Trophoblast cell (in vitro differentiated cells and primary cell): ENCODE results near the gene SCGB3A2.

ENCODE experiments used
- DNase-seq, 2 donors: peaks; one replicate each; pipeline ENCODE4 v3.0.0-alpha.2; 2016
- H2AFZ ChIP-seq: 2 replicates; pipeline ENCODE4 v1.6.1; 2013; ENCODE audit warnings: low read length, moderate library complexity, mild to moderate bottlenecking; ENCODE audit not compliant: insufficient read depth, poor library complexity
- H2AK5ac ChIP-seq: 2 replicates; pipeline ENCODE4 v1.6.1; 2013; ENCODE audit warnings: mild to moderate bottlenecking, low read length
- H2BK120ac ChIP-seq: 2 replicates; pipeline ENCODE4 v1.6.1; 2013; ENCODE audit warnings: low read length, mild to moderate bottlenecking, moderate library complexity; ENCODE audit not compliant: insufficient read depth, poor library complexity
- H2BK12ac ChIP-seq: 2 replicates; pipeline ENCODE4 v1.6.1; 2013; ENCODE audit warnings: mild to moderate bottlenecking, low read length, moderate library complexity
- H2BK5ac ChIP-seq: 2 replicates; pipeline ENCODE4 v1.6.1; 2013; ENCODE audit warnings: low read length, low read depth, moderate library complexity, mild to moderate bottlenecking; ENCODE audit not compliant: poor library complexity
- H3K14ac ChIP-seq: 2 replicates; pipeline ENCODE4 v1.6.1; 2013; ENCODE audit warnings: mild to moderate bottlenecking, low read length
- H3K18ac ChIP-seq: 2 replicates; pipeline ENCODE4 v1.6.1; 2013; ENCODE audit warnings: mild to moderate bottlenecking, low read length
- H3K23ac ChIP-seq: 2 replicates; pipeline ENCODE4 v1.6.1; 2013; ENCODE audit warnings: low read length
- H3K27ac ChIP-seq: 2 replicates; pipeline ENCODE4 v1.5.1; 2013; ENCODE audit warnings: low read depth, mild to moderate bottlenecking, inconsistent platforms, low read length, moderate library complexity
- H3K27me3 ChIP-seq: 2 replicates; pipeline ENCODE4 v1.6.1; 2013; ENCODE audit warnings: inconsistent platforms, mild to moderate bottlenecking, low read length, moderate library complexity; ENCODE audit not compliant: insufficient read depth
- H3K36me3 ChIP-seq, 2 experiments: 1 replicate in 1 of 2; 2 replicates in 1 of 2; pipeline ENCODE4 v1.6.1; 2013; ENCODE audit warnings: low read length in 2 of 2, mild to moderate bottlenecking in 2 of 2, moderate library complexity in 1 of 2; ENCODE audit not compliant: insufficient read depth in 2 of 2, control insufficient read depth in 1 of 2
- H3K4ac ChIP-seq: 2 replicates; pipeline ENCODE4 v1.6.1; 2013; ENCODE audit warnings: low read depth, mild to moderate bottlenecking, low read length, moderate library complexity
- H3K4me1 ChIP-seq, 2 experiments: 1 replicate in 1 of 2; 2 replicates in 1 of 2; pipeline ENCODE4 v1.6.1; 2013; ENCODE audit warnings: low read length in 2 of 2, mild to moderate bottlenecking in 2 of 2, moderate library complexity in 1 of 2; ENCODE audit not compliant: insufficient read depth in 2 of 2, control insufficient read depth in 1 of 2
- H3K4me2 ChIP-seq: 2 replicates; pipeline ENCODE4 v1.6.1; 2013; ENCODE audit warnings: inconsistent platforms, mild to moderate bottlenecking, low read length, moderate library complexity
- H3K4me3 ChIP-seq: 2 replicates; pipeline ENCODE4 v1.5.1; 2013; ENCODE audit warnings: mild to moderate bottlenecking, low read depth, low read length, inconsistent platforms
- H3K79me1 ChIP-seq: one replicate; pipeline ENCODE4 v1.6.1; 2013; ENCODE audit warnings: low read length
- H3K79me2 ChIP-seq: 2 replicates; pipeline ENCODE4 v1.6.1; 2013; ENCODE audit warnings: low read length, mild to moderate bottlenecking; ENCODE audit not compliant: control insufficient read depth, insufficient read depth, poor library complexity
- H3K9ac ChIP-seq: 2 replicates; pipeline ENCODE4 v1.6.1; 2013; ENCODE audit warnings: mild to moderate bottlenecking, low read length
- H3K9me3 ChIP-seq: 2 replicates; pipeline ENCODE4 v1.6.1; 2013; ENCODE audit warnings: low read depth, mild to moderate bottlenecking, control low read depth, inconsistent platforms, low read length; ENCODE audit not compliant: insufficient read depth
- H4K12ac ChIP-seq: 2 replicates; pipeline ENCODE4 v1.6.1; 2013; ENCODE audit warnings: low read depth, mild to moderate bottlenecking, low read length, moderate library complexity
- H4K8ac ChIP-seq: 2 replicates; pipeline ENCODE4 v1.6.1; 2013; ENCODE audit warnings: low read depth, mild to moderate bottlenecking, low read length, moderate library complexity
- H4K91ac ChIP-seq: one replicate; pipeline ENCODE4 v1.6.1; 2013; ENCODE audit warnings: low read depth, mild to moderate bottlenecking, low read length, moderate library complexity
- WGBS: extraction: QIAGEN DNeasy Blood & Tissue Kit; methylation state at CpG from one replicate; pipeline ENCODE4 v1.1.7; 2013; ENCODE audit warnings: missing lambda C conversion rate; ENCODE audit not compliant: insufficient read length, insufficient coverage; ENCODE audit errors: extremely low coverage; 5-methylcytosine and 5-hydroxymethylcytosine counted together

SCGB3A2 gene

DNA sequence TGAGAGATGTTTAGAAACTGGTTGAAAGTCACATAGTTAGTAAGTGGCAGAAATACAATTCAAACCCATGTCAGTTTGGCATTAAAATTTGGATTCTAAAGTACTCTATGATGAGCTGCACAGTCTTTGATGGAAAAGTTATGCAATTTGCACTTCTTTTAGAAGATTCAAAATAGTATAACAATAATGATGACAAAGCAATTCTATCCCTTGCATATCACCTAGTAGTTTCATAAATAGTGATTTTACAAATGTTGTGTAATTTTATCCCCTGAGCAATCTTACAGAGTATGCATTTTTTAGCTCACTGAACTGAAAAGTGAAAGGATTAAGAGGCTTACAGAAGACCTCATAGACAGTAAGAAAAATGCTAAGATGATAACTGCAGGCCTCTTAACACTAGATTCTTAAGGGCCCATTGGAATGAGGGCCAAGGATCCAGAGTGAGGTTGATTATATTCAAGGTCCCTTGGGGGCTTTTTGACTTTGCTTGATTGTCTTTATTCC is 24.2 kb downstream of the SCGB3A2 start:
- no peak overlapping the region for H3K14ac ChIP-seq
- H2AK5ac ChIP-seq, result peak overlapping the region; percentile 18
- no peak overlapping the region for H3K4me2 ChIP-seq
- H3K4ac ChIP-seq, result no peak overlapping the region
- peaks cover 2% of the 10 kb centered on the region for H3K79me2 ChIP-seq
- H3K23ac ChIP-seq, result no peak overlapping the region
- H4K91ac ChIP-seq, result no peak overlapping the region
- no peak overlapping the region for H3K4me3 ChIP-seq
- DNase-seq, result peak in 1 of 2 donors; percentile 66
- H4K12ac ChIP-seq, result no peak overlapping the region
- H3K9ac ChIP-seq, result no peak overlapping the region
- peak overlapping the region; percentile 21 for H2BK120ac ChIP-seq
- peaks cover 0 to 3% of the 10 kb centered on the region in 2 experiments for H3K36me3 ChIP-seq
- peaks cover 25% of the 10 kb centered on the region for H3K79me1 ChIP-seq
- no peaks in the 10 kb centered on the region for H3K9me3 ChIP-seq
- peak overlapping the region; percentile 59 for H3K27ac ChIP-seq
- H2BK12ac ChIP-seq, result no peak overlapping the region
- H2AFZ ChIP-seq, result no peak overlapping the region
- H3K18ac ChIP-seq, result no peak overlapping the region
- H3K4me1 ChIP-seq, result peaks cover 12 to 17% of the 10 kb centered on the region in 2 experiments
- no peak overlapping the region for H4K8ac ChIP-seq
- H3K27me3 ChIP-seq, result no peaks in the 10 kb centered on the region
- H2BK5ac ChIP-seq, result peak overlapping the region; percentile 22

DNA sequence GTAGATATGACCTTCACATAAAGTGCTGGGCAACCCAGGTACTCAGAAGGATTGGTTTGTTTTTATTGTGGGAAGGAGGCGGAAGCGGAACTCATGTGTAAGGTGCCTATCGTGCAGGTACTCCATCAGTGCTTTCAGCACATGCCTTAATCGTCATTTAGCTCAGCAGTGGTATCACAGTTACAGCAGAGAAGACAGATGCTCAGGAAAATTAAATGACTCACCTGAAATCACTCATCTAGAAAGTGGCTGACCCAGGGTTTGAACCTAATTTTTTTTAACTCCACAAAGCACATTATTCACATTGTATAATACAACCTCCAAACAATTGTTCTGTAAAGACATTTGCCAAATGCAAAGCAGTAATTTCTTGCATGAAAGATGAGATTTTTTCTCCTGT is 25.6 kb downstream of the SCGB3A2 start:
- Histone ChIP-seq H3K36me3 (peaks cover 0 to 2% of the 10 kb centered on the region in 2 experiments), H3K27ac (peak overlapping the region; percentile 50), H4K91ac (peak overlapping the region; percentile 41), H2BK12ac (no peak overlapping the region), H3K27me3 (no peaks in the 10 kb centered on the region), H3K4ac (peak overlapping the region; percentile 2), H2BK5ac (peak overlapping the region; percentile 7), H2AFZ (no peak overlapping the region), H2AK5ac (peak overlapping the region; percentile 9), H3K9me3 (no peaks in the 10 kb centered on the region), H3K4me3 (no peak overlapping the region), H4K12ac (no peak overlapping the region), H3K23ac (no peak overlapping the region), H3K14ac (peak overlapping the region; percentile 1), H3K4me1 (peaks cover 12 to 18% of the 10 kb centered on the region in 2 experiments), H3K9ac (peak overlapping the region; percentile 60), H4K8ac (no peak overlapping the region), H3K79me1 (peaks cover 27% of the 10 kb centered on the region), H3K18ac (no peak overlapping the region), H3K4me2 (peak overlapping the region; percentile 37), H3K79me2 (peaks cover 2% of the 10 kb centered on the region), H2BK120ac (peak overlapping the region; percentile 7)
- no CpG with 5 or more reads among the region's 4 CpGs for WGBS
- DNase-seq, result peak; percentile 43 to 64

DNA sequence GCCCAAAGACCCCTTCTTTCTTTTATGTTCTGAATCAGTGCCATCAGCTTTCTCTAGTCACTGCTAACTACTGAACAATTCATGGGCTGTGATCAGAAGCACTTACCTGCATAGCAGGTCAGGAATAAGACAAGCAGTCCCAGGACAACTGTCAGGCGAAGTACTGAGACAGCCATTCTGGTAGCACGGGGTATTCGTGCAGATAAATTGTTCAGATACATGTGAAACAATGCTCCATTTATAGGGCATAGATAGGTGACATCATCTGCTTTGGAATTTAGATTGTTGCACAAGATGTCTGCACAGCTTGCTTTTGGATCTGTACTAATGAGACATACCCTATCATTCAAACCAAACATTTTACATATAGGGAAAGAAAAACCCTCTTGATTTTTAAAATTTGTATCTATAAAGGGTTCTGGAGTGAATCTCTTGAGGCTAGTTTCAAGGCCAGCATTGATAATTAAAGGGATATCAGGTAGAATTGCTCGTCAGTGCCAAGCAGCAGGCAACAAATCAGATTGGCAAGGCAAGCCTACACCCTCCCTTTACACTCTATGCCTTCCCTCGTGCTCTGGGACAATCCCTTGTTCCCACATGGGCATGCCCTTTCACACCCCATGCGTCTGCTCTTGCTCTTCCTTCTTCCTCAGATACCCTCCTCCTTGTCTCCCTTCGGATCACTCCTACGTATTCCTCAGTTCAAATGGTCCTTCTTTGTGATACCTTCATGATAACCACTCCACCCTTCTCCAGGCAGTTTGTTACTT is 28.0 kb downstream of the SCGB3A2 start, which contains the start of gene C5orf46:
Gene C5orf46, minus strand, starts transcription at position 213 of the 770 bp plus-strand sequence. Its CDS starts 37 bp downstream, at position 176.
- DNase-seq, result peak; percentile 47 to 86
- peak within 1 kb of the TSS; percentile 94 for H2AK5ac ChIP-seq
- peak within 1 kb of the TSS; percentile 72 for H3K4ac ChIP-seq
- peak within 1 kb of the TSS; percentile 49 for H3K4me2 ChIP-seq
- peak within 1 kb of the TSS; percentile 95 for H2BK12ac ChIP-seq
- H3K79me1 ChIP-seq, result peaks cover 26% of the 10 kb centered on the region
- peak within 1 kb of the TSS; percentile 98 for H2BK5ac ChIP-seq
- H3K4me3 ChIP-seq, result no peak within 1 kb of the TSS
- H3K4me1 ChIP-seq, result peaks cover 12 to 20% of the 10 kb centered on the region in 2 experiments
- H3K23ac ChIP-seq, result no peak within 1 kb of the TSS
- WGBS, result no CpG with 5 or more reads among the region's 8 CpGs
- H3K79me2 ChIP-seq, result peaks cover 2% of the 10 kb centered on the region
- no peaks in the 10 kb centered on the region for H3K27me3 ChIP-seq
- H3K27ac ChIP-seq, result peak within 1 kb of the TSS; percentile 89
- peak within 1 kb of the TSS; percentile 88 for H4K8ac ChIP-seq
- H3K9ac ChIP-seq, result no peak within 1 kb of the TSS
- H3K14ac ChIP-seq, result peak within 1 kb of the TSS; percentile 96
- no peaks in the 10 kb centered on the region for H3K9me3 ChIP-seq
- H3K18ac ChIP-seq, result peak within 1 kb of the TSS; percentile 83
- H3K36me3 ChIP-seq, result no peaks in the 10 kb centered on the region
- H4K91ac ChIP-seq, result peak within 1 kb of the TSS; percentile 99
- peak within 1 kb of the TSS; percentile 98 for H2BK120ac ChIP-seq
- peak within 1 kb of the TSS; percentile 15 for H4K12ac ChIP-seq
- H2AFZ ChIP-seq, result peak within 1 kb of the TSS; percentile 65

DNA sequence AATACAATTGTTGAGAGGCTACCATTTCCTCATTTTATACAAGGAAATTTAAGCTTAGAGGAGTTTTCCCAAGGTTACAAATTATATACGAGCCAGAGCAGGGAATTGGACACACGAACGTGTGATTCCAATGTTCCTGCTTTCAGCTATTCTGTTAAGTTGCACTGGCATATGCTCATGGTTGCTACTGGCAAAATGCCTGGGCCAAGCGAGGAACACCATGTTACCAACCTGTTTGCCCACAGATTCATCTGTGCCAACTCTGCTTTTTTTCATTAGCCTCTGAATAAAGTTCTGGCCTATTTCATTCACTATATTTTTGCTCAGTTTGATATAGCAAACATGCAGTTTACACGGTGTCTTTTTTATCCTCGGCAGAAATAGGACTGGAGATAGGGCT is 32.9 kb downstream of the SCGB3A2 start:
- H3K9ac ChIP-seq, result no peak overlapping the region
- H3K4me2 ChIP-seq, result no peak overlapping the region
- no peak overlapping the region for H3K4me3 ChIP-seq
- no peak overlapping the region for H2BK5ac ChIP-seq
- no peak overlapping the region for H3K4ac ChIP-seq
- no peak overlapping the region for H4K91ac ChIP-seq
- peak overlapping the region; percentile 54 for H2BK12ac ChIP-seq
- no peak overlapping the region for H4K12ac ChIP-seq
- no peak overlapping the region for H3K18ac ChIP-seq
- no peak overlapping the region for H2AFZ ChIP-seq
- peaks cover 14% of the 10 kb centered on the region for H3K79me1 ChIP-seq
- H3K36me3 ChIP-seq, result no peaks in the 10 kb centered on the region
- peaks cover 4 to 9% of the 10 kb centered on the region in 2 experiments for H3K4me1 ChIP-seq
- H3K9me3 ChIP-seq, result no peaks in the 10 kb centered on the region
- no peak overlapping the region for H4K8ac ChIP-seq
- no CpG with 5 or more reads among the region's 6 CpGs for WGBS
- no peak overlapping the region for H3K23ac ChIP-seq
- no peak for DNase-seq
- H2BK120ac ChIP-seq, result no peak overlapping the region
- no peak overlapping the region for H3K14ac ChIP-seq
- H3K79me2 ChIP-seq, result peaks cover 2% of the 10 kb centered on the region
- no peak overlapping the region for H3K27ac ChIP-seq
- no peak overlapping the region for H2AK5ac ChIP-seq
- H3K27me3 ChIP-seq, result no peaks in the 10 kb centered on the region
